Measurements from ENCODE around the gene HOXA5.

DNA sequence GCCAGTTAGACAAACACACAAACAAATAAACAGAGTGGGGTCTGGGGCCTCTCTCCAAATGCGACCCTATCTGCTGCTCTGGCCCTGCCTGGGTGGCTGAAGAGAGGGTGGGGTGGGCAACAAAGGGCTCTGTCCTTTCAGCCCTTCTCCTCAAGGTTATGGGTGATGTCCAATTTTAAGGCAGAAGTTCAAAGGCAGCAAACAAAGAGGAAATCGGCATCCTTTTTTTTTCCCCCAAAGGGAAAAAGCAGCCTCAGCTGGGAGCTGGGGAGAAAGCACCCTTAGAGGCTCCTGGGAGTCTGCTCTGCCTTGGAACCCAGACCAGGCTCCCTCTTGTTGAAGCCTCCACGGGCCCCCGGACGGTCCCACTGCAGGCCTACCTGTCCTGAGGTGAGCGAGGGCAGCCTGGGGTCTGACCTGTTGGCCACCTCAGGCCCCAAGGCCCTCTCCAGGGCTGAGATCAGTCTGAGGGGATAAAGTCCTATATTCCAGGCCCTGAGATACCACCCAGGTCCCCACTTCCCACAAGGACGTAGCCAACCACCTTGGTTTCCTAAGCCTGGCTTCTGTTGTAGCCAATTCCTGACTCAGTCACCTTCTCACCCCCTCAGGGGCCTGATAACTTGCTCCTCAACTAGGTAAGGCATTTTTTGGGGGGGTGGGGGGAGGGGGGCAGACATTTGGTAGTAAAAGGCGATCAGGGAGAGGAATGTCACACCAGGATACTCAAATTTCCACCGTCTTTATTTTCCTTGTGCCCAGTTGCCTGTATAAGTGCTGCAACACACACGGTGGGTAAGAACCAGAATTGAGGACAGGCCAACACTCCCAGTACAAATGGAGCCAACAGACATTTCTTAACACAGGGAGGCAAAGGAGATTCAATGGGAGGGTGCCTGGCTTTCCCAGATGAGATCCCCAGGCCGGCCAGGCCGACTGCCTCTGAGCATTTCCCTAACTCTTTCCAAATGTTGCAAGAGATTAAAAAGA, 37.2 kb upstream of the HOXA5 start:
- TF ChIP-seq, protein P1, sequence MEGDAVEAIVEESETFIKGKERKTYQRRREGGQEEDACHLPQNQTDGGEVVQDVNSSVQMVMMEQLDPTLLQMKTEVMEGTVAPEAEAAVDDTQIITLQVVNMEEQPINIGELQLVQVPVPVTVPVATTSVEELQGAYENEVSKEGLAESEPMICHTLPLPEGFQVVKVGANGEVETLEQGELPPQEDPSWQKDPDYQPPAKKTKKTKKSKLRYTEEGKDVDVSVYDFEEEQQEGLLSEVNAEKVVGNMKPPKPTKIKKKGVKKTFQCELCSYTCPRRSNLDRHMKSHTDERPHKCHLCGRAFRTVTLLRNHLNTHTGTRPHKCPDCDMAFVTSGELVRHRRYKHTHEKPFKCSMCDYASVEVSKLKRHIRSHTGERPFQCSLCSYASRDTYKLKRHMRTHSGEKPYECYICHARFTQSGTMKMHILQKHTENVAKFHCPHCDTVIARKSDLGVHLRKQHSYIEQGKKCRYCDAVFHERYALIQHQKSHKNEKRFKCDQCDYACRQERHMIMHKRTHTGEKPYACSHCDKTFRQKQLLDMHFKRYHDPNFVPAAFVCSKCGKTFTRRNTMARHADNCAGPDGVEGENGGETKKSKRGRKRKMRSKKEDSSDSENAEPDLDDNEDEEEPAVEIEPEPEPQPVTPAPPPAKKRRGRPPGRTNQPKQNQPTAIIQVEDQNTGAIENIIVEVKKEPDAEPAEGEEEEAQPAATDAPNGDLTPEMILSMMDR (IDR thresholded peaks at IDR 0.05 in 2 of 3, conservative IDR thresholded peaks at IDR 0.05 in 1 of 3; ENCODE audit: borderline replicate concordance in 1 of 3, insufficient read depth in 1 of 3, low read depth in 2 of 3, low read length in 2 of 3) = no peak
- TF ChIP-seq POLR2A (IDR thresholded peaks at IDR 0.05; ENCODE audit: borderline replicate concordance, extremely low read depth, insufficient read depth, insufficient read length) (no peak), YY1 (IDR thresholded peaks at IDR 0.05; ENCODE audit: extremely low read depth, insufficient replicate concordance, low read depth, low read length) (no peak), SRF (IDR thresholded peaks at IDR 0.05; ENCODE audit: low read depth) (no peak), POLR2AphosphoS5 (IDR thresholded peaks at IDR 0.05; ENCODE audit: low read depth, low read length) (no peak), TCF7L2 (IDR thresholded peaks at IDR 0.05; ENCODE audit: borderline replicate concordance, extremely low read depth, insufficient read depth, insufficient read length) (no peak)
- TF ChIP-seq, protein P2, sequence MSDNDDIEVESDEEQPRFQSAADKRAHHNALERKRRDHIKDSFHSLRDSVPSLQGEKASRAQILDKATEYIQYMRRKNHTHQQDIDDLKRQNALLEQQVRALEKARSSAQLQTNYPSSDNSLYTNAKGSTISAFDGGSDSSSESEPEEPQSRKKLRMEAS (IDR thresholded peaks at IDR 0.05) = no peak
